RWPE2 (cell line): ENCODE measurements around the gene CD200.

Experiments used
- ATAC-seq: fragments of 200-7000 bp; cut with Tn5 transposase; 3 replicates; pipeline ENCODE4 v1.9.1; 2021; ENCODE audit warnings: low read depth
- DNase-seq: peaks from one replicate; pipeline ENCODE4 v3.0.0-alpha.2; 2020; ENCODE audit warnings: low spot score
- H3K27ac ChIP-seq: fragments of 450-650 bp; 2 replicates; pipeline ENCODE4 v1.5.1; 2017; ENCODE audit warnings: mild to moderate bottlenecking; ENCODE audit not compliant: poor library complexity, severe bottlenecking
- H3K27me3 ChIP-seq: fragments of 250-450 bp; sonication (Bioruptor Pico); 2 replicates; pipeline ENCODE4 v1.5.1; 2021; ENCODE audit warnings: mild to moderate bottlenecking, moderate library complexity; ENCODE audit not compliant: insufficient read depth, poor library complexity, severe bottlenecking
- H3K36me3 ChIP-seq: fragments of 250-450 bp; sonication (Bioruptor Pico); 2 replicates; pipeline ENCODE4 v1.5.1; 2020; ENCODE audit warnings: low read depth, mild to moderate bottlenecking, moderate library complexity
- H3K4me1 ChIP-seq: fragments of 250-450 bp; sonication (Bioruptor Pico); 2 replicates; pipeline ENCODE4 v1.5.1; 2021; ENCODE audit warnings: mild to moderate bottlenecking, moderate library complexity; ENCODE audit not compliant: insufficient read depth, poor library complexity, severe bottlenecking
- H3K4me3 ChIP-seq: fragments of 250-450 bp; sonication (Bioruptor Pico); 2 replicates; pipeline ENCODE4 v1.5.1; 2021; ENCODE audit warnings: mild to moderate bottlenecking, moderate library complexity; ENCODE audit not compliant: severe bottlenecking
- H3K9me3 ChIP-seq: fragments of 250-450 bp; sonication (Bioruptor Pico); 2 replicates; pipeline ENCODE4 v1.5.1; 2021; ENCODE audit warnings: mild to moderate bottlenecking, moderate library complexity; ENCODE audit not compliant: severe bottlenecking
- CTCF ChIP-seq: fragments of 450-650 bp; IDR thresholded peaks from one replicate; pipeline ENCODE4 v1.5.1; 2017; ENCODE audit warnings: mild to moderate bottlenecking, moderate library complexity; ENCODE audit not compliant: poor library complexity, severe bottlenecking

The CD200 gene

GRCh38 chr3:112373476-112373875 is 40.5 kb downstream of the CD200 start:
- ATAC-seq: no peak

GRCh38 chr3:112373924-112374323 is 41.0 kb downstream of the CD200 start:
- no peak overlapping the region for H3K4me3 ChIP-seq
- no peaks in the 10 kb centered on the region for H3K27me3 ChIP-seq
- H3K27ac ChIP-seq: no peak overlapping the region
- ATAC-seq (no peak), DNase-seq (no peak)
- no peak for TF ChIP-seq CTCF
- H3K36me3 ChIP-seq: no peaks in the 10 kb centered on the region
- H3K9me3 ChIP-seq: no peaks in the 10 kb centered on the region
- peaks cover 20% of the 10 kb centered on the region for H3K4me1 ChIP-seq

More at GRCh38 chr3:112373476-112373875, 40.5 kb downstream of the CD200 start:
- Histone ChIP-seq H3K27me3 (no peaks in the 10 kb centered on the region), H3K36me3 (no peaks in the 10 kb centered on the region), H3K9me3 (no peaks in the 10 kb centered on the region), H3K27ac (no peak overlapping the region), H3K4me1 (peaks cover 16% of the 10 kb centered on the region), H3K4me3 (no peak overlapping the region)
- no peak for TF ChIP-seq CTCF
- DNase-seq: no peak

GRCh38 chr3:112374333-112374734 is 41.4 kb downstream of the CD200 start:
- Histone ChIP-seq H3K9me3 (no peaks in the 10 kb centered on the region), H3K36me3 (no peaks in the 10 kb centered on the region), H3K27ac (no peak overlapping the region), H3K4me3 (no peak overlapping the region), H3K27me3 (no peaks in the 10 kb centered on the region), H3K4me1 (peaks cover 24% of the 10 kb centered on the region)
- DNase-seq (no peak), ATAC-seq (no peak)
- no peak for TF ChIP-seq CTCF

- ATAC-seq (no peak), DNase-seq (no peak)
- no peak overlapping the region for H3K4me3 ChIP-seq
- H3K27ac ChIP-seq: no peak overlapping the region
- H3K4me1 ChIP-seq: peaks cover 27% of the 10 kb centered on the region
- H3K27me3 ChIP-seq: no peaks in the 10 kb centered on the region
- H3K9me3 ChIP-seq: no peaks in the 10 kb centered on the region
- H3K36me3 ChIP-seq: no peaks in the 10 kb centered on the region
- no peak for TF ChIP-seq CTCF
Observed at GRCh38 chr3:112375117-112375516, 42.2 kb downstream of the CD200 start.

GRCh38 chr3:112376241-112376911 is 43.4 kb downstream of the CD200 start:
- Histone ChIP-seq H3K36me3 (no peaks in the 10 kb centered on the region), H3K4me1 (peaks cover 27% of the 10 kb centered on the region), H3K4me3 (no peak overlapping the region), H3K27me3 (no peaks in the 10 kb centered on the region), H3K9me3 (no peaks in the 10 kb centered on the region), H3K27ac (no peak overlapping the region)
- TF ChIP-seq CTCF: no peak
- DNase-seq (no peak), ATAC-seq (no peak)
